ENCODE results near the gene ACAN. TPM values are rescaled to one million over a fixed set of nuclear protein-coding genes. Genes with fewer than 3 reads are reported as not detected.

The ACAN gene
- total and polyA plus RNA-seq, 2 of the 8 experiments (the other 6 are each of a cell fraction or from before 2014, with no cell fraction given), result 0.71 to 0.73 TPM

- TF ChIP-seq EP300 (IDR thresholded peaks at IDR 0.05; ENCODE audit: borderline replicate concordance in 1 of 2, low read depth in 2 of 2, low read length in 2 of 2) (no peak), TAF7 (optimal IDR thresholded peaks at IDR 0.05; ENCODE audit: borderline replicate concordance, low read depth, low read length) (no peak), ZNF274 (IDR thresholded peaks at IDR 0.05; ENCODE audit: borderline replicate concordance, extremely low read depth, low read length) (no peak), SAP30 (IDR thresholded peaks at IDR 0.05; ENCODE audit: insufficient read depth, insufficient replicate concordance, low read length) (no peak), BCL11A (IDR thresholded peaks at IDR 0.05; ENCODE audit: low read depth in 2 of 2, low read length in 2 of 2) (no peak), FOSL1 (IDR thresholded peaks at IDR 0.05; ENCODE audit: insufficient read depth, low read depth, low read length) (no peak)
These were observed 73.3 kb downstream of the ACAN start (continued) for GRCh38 chr15:88876573-88876972.
